Astrocyte of the spinal cord (primary cell): ENCODE measurements around the gene RET.

Experiments used
- DNase-seq: peaks from one replicate; pipeline ENCODE4 v3.0.0; 2011; ENCODE audit warnings: low read depth, low spot score
- H3K4me3 ChIP-seq: 2 replicates; pipeline ENCODE4 v1.5.1; 2011; ENCODE audit warnings: low read depth, mild to moderate bottlenecking, low read length, moderate library complexity
- in situ Hi-C: cut with HindIII; loops from 2 replicates; pipeline ENCODE4 v1.10.0; 2017; ENCODE audit warnings: low sequenced_read_pairs
- TF ChIP-seq, protein P1 (sequence below): IDR thresholded peaks from 2 replicates; pipeline ENCODE4 v1.5.1; 2012; ENCODE audit warnings: low read depth, mild to moderate bottlenecking, low read length, inconsistent platforms

The RET gene

DNA sequence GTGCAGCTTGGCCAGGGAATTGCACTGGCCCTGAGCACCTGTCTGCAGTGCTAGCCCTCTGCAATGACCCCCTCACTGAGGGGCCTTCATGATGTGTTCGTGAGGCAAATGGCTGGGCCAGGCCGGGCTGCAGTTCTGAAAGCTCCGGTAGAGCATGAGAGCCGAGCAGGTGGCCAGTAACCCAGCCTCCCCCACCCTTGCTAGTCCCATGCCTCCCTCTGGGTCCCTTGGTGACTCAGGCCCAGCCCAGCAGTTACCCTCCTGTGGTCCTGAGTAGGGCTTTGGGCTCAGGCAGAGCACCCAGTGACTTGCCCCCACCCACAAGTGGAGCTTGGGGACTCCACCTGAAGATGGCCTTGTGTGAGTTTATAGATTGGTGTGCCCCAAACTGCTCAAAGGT is 45.2 kb downstream of the RET start:
- DNase-seq, result no peak
- H3K4me3 ChIP-seq, result no peak overlapping the region
- TF ChIP-seq, protein P1, sequence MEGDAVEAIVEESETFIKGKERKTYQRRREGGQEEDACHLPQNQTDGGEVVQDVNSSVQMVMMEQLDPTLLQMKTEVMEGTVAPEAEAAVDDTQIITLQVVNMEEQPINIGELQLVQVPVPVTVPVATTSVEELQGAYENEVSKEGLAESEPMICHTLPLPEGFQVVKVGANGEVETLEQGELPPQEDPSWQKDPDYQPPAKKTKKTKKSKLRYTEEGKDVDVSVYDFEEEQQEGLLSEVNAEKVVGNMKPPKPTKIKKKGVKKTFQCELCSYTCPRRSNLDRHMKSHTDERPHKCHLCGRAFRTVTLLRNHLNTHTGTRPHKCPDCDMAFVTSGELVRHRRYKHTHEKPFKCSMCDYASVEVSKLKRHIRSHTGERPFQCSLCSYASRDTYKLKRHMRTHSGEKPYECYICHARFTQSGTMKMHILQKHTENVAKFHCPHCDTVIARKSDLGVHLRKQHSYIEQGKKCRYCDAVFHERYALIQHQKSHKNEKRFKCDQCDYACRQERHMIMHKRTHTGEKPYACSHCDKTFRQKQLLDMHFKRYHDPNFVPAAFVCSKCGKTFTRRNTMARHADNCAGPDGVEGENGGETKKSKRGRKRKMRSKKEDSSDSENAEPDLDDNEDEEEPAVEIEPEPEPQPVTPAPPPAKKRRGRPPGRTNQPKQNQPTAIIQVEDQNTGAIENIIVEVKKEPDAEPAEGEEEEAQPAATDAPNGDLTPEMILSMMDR, result no peak
- in situ Hi-C loops, result no loop called here

DNA sequence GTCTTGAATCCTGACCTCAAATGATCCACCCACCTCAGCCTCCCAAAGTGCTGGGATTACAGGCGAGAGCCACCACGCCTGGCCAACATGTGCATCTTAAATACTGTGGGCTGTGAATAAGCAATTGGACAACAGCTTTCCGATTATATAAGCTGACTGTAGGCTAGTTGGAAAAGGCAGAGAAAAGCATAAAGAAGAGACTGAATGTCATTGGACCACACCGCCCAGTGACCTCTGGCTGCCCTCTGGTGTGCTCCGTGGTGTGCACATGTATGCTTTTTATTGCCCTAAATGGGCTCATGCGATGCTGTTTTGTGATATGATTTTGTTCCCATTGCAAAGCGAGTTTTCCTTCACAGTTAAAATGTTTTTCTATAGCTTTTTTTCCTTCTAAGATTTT is 46.0 kb downstream of the RET start:
- no peak overlapping the region for H3K4me3 ChIP-seq
- in situ Hi-C loops, result no loop called here
- TF ChIP-seq, protein P1, result no peak
- no peak for DNase-seq

DNA sequence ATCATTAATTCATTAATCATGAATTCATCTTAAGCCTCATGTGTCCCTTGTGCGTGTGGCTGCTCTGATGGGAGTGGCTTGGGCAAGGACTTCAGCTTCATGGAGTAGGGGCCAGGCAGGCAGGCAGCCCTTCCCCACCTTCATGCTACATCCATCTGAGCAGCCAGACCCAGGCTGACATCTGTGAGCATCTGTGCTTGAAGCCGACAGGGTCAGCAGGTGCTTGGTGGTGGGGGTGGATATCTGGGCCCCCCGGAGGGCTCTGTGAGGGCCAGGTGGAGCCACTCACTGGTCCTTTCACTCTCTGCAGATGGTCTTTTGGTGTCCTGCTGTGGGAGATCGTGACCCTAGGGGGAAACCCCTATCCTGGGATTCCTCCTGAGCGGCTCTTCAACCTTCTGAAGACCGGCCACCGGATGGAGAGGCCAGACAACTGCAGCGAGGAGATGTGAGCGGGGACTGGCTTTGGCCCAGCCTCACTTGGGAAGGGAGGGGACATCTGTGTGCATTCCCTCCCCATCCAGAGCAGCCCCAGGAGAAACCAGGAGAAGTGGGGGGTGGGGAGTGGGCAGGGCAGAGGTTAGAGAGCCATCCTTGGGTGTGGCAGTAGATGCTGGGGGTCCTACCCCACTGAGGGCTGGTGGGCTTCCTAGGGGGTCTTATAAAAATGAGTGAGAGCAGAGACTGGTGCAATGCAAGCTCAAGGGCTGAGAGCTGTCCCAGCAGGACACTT is 46.7 kb downstream of the RET start:
- in situ Hi-C loops, result no loop called here
- TF ChIP-seq, protein P1, result no peak
- no peak for DNase-seq
- no peak overlapping the region for H3K4me3 ChIP-seq

DNA sequence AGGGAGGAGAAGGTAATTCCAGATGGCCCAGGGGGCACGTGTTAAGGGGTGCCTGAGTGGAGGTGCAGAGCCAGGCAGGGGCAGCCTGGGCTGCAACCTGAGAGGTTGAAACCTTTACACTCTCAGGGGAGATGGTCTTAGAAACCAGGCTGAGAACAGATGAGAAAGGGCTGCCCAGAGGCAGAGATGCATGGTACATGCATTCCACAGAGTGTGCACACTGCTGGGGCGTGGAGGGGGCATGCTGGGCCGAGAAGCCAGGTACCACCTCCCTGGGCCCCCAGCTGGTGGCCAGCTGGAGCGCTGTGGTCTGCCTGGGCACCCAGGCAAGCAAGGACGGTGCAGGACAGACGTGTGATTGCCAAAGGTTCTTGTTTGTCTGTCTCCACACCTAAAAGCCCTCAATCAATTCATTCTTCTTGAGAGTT is 47.2 kb downstream of the RET start:
- DNase-seq, result no peak
- in situ Hi-C loops, result no loop called here
- TF ChIP-seq, protein P1, result no peak
- no peak overlapping the region for H3K4me3 ChIP-seq

DNA sequence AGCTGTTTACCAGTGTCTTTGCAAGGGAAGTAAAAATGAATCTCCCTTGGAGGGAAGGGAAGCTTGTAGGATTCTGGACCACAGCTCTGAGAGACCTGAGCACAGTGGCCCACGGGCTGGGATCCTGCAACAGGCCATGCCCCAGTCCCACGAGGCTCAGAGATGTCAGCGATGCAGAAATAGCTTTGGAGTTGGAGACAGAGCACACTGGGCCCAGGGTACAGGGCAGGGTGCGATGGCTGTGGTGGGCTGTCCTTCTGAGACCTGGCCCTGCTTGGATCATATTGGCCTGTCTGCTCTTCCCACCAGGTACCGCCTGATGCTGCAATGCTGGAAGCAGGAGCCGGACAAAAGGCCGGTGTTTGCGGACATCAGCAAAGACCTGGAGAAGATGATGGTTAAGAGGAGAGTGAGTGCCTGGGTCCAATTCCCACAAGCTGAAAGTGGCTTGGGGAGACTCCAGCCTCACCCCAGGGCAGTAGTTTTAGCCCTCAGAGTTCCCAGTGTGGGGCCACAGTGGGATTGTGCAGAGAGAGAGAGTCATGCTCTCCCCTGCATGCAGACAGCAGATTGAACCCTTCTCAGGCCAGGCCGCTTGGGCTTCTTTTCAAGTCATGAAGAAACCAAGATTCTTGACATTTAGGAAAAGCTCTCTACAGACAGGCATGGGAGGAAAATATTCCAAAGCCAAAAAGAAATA is 47.9 kb downstream of the RET start:
- H3K4me3 ChIP-seq, result no peak overlapping the region
- in situ Hi-C loops, result no loop called here
- TF ChIP-seq, protein P1, result no peak
- no peak for DNase-seq

DNA sequence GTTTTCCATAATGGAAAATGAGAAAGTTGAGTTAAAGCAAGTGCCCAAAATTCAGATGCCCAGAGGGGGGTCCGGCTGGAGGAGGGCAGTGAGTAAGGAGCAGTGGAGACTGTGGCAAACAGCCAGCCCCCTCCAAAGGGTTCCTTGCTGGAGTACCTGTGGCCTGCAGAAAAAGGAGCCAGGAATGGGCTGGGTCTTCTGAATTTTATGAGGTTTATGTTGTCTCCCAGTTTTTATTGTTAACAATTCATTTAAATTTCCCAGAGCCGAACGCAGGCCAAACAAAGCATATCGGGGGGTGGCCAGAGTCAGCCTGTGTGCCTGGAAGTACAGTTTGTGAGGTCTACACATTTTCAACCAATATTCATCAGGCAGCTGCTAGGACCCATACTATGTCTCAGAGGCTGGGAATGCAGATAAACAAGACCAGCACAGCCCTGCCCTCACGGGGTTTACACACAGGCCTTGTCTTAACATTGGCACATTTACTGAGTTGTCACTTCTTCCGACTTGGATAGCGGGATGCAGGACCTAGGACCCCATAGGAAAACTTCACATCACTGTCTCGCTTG is 48.5 kb downstream of the RET start:
- TF ChIP-seq, protein P1, result no peak

More for the DNA sequence above, 48.5 kb downstream of the RET start:
- H3K4me3 ChIP-seq, result no peak overlapping the region
- DNase-seq, result no peak
- in situ Hi-C loops, result no loop called here
